Stomach smooth muscle (tissue), 2 donors: Measurements from ENCODE around the gene IFI6.
"Not testable (repeated sequence)": the region's sequence is repeated elsewhere in the genome, so short reads cannot be mapped to it uniquely, and the experiment has no call there.

ENCODE experiments used
- H3K27ac ChIP-seq: one replicate; pipeline ENCODE4 v1.7.0; 2013; ENCODE audit warnings: mild to moderate bottlenecking, low read length, inconsistent platforms
- H3K27me3 ChIP-seq, 2 donors: one replicate each; pipeline ENCODE4 v1.7.0; 2013; ENCODE audit warnings: low read length in 2 of 2; ENCODE audit not compliant: insufficient read depth in 2 of 2, control insufficient read depth in 1 of 2
- H3K36me3 ChIP-seq, 2 donors: one replicate each; pipeline ENCODE4 v1.7.0; 2013; ENCODE audit warnings: low read length in 2 of 2; ENCODE audit not compliant: control insufficient read depth in 2 of 2, insufficient read depth in 2 of 2
- H3K4me1 ChIP-seq: one replicate; pipeline ENCODE4 v1.7.0; 2013; ENCODE audit warnings: low read length; ENCODE audit not compliant: control insufficient read depth, insufficient read depth
- H3K4me3 ChIP-seq, 2 donors: one replicate each; pipeline ENCODE4 v1.7.0; 2013; ENCODE audit warnings: low read length in 2 of 2
- H3K9ac ChIP-seq, 2 donors: one replicate each; pipeline ENCODE4 v1.7.0; 2013; ENCODE audit warnings: low read length in 2 of 2, mild to moderate bottlenecking in 1 of 2
- H3K9me3 ChIP-seq, 2 donors: one replicate each; pipeline ENCODE4 v1.7.0; 2013; ENCODE audit warnings: low read length in 2 of 2; ENCODE audit not compliant: control insufficient read depth in 2 of 2
- donor health status: healthy.
- donor health status: Pancreatic carcinoma.

Gene IFI6

GRCh38 chr1:27634985-27635367 is 37.0 kb downstream of the IFI6 start, which contains the start of gene FGR:
TSS of gene FGR (minus strand) at chr1:27635185. CDS start at chr1:27623916, 11,269 bp downstream.
- H3K4me3 ChIP-seq, result peak within 1 kb of the TSS; percentile 55 to 66
- H3K36me3 ChIP-seq, result no peaks in the 10 kb centered on the region
- peak within 1 kb of the TSS; percentile 24 for H3K27ac ChIP-seq
- H3K4me1 ChIP-seq, result peaks cover 11% of the 10 kb centered on the region
- peaks cover 16 to 20% of the 10 kb centered on the region in 2 donors for H3K27me3 ChIP-seq
- H3K9ac ChIP-seq, result peak within 1 kb of the TSS; percentile 29 to 62
- H3K9me3 ChIP-seq, result no peaks in the 10 kb centered on the region

GRCh38 chr1:27634177-27634984 is 37.6 kb downstream of the IFI6 start:
- Histone ChIP-seq H3K4me1 (peaks cover 11% of the 10 kb centered on the region), H3K36me3 (no peaks in the 10 kb centered on the region), H3K9ac (peak overlapping the region; percentile 29 to 62), H3K27me3 (peaks cover 16 to 20% of the 10 kb centered on the region in 2 donors), H3K27ac (peak overlapping the region; percentile 24), H3K4me3 (peak overlapping the region; percentile 55 to 66), H3K9me3 (no peaks in the 10 kb centered on the region)

- H3K36me3 ChIP-seq, result no peaks in the 10 kb centered on the region
- peak overlapping the region; percentile 55 to 66 for H3K4me3 ChIP-seq
- H3K27ac ChIP-seq, result no peak overlapping the region
- H3K4me1 ChIP-seq, result peaks cover 11% of the 10 kb centered on the region
- H3K9me3 ChIP-seq, result no peaks in the 10 kb centered on the region
- H3K9ac ChIP-seq, result peak overlapping the region; percentile 36 to 62
- peaks cover 16 to 20% of the 10 kb centered on the region in 2 donors for H3K27me3 ChIP-seq
Measured at GRCh38 chr1:27633640-27634176, 38.3 kb downstream of the IFI6 start.

- Histone ChIP-seq H3K4me3 (no peak overlapping the region), H3K27me3 (peaks cover 16 to 20% of the 10 kb centered on the region in 2 donors), H3K9ac (no peak overlapping the region), H3K36me3 (no peaks in the 10 kb centered on the region), H3K9me3 (no peaks in the 10 kb centered on the region), H3K27ac (peak overlapping the region; percentile 31), H3K4me1 (peaks cover 11% of the 10 kb centered on the region)
Measured at GRCh38 chr1:27633298-27633610, 38.7 kb downstream of the IFI6 start.

- H3K27ac ChIP-seq, result peak overlapping the region; percentile 31
- no peaks in the 10 kb centered on the region for H3K36me3 ChIP-seq
- H3K4me3 ChIP-seq, result no peak overlapping the region
- no peaks in the 10 kb centered on the region for H3K9me3 ChIP-seq
- peaks cover 16 to 20% of the 10 kb centered on the region in 2 donors for H3K27me3 ChIP-seq
- peaks cover 11% of the 10 kb centered on the region for H3K4me1 ChIP-seq
- H3K9ac ChIP-seq, result no peak overlapping the region
Measured at GRCh38 chr1:27632387-27633297, 39.4 kb downstream of the IFI6 start.

- Histone ChIP-seq H3K27ac (no peak overlapping the region), H3K9ac (no peak overlapping the region), H3K36me3 (no peaks in the 10 kb centered on the region), H3K4me1 (peaks cover 11% of the 10 kb centered on the region), H3K27me3 (peaks cover 16 to 20% of the 10 kb centered on the region in 2 donors), H3K9me3 (no peaks in the 10 kb centered on the region), H3K4me3 (no peak overlapping the region)
Measured at GRCh38 chr1:27630859-27631491, 41.0 kb downstream of the IFI6 start.

GRCh38 chr1:27628712-27629111 is 43.3 kb downstream of the IFI6 start:
- no peak overlapping the region for H3K27ac ChIP-seq
- H3K9me3 ChIP-seq, result no peaks in the 10 kb centered on the region
- H3K9ac ChIP-seq, result no peak overlapping the region
- H3K4me1 ChIP-seq, result peaks cover 8% of the 10 kb centered on the region
- no peak overlapping the region for H3K4me3 ChIP-seq
- no peaks in the 10 kb centered on the region for H3K36me3 ChIP-seq
- H3K27me3 ChIP-seq, result peaks cover 7 to 17% of the 10 kb centered on the region in 2 donors

GRCh38 chr1:27627733-27628132 is 44.3 kb downstream of the IFI6 start:
- H3K36me3 ChIP-seq, H3K4me3 ChIP-seq, H3K27ac ChIP-seq, H3K4me1 ChIP-seq, H3K27me3 ChIP-seq, H3K9me3 ChIP-seq, H3K9ac ChIP-seq: not testable (repeated sequence)

GRCh38 chr1:27627061-27627460 is 44.9 kb downstream of the IFI6 start:
- no peaks in the 10 kb centered on the region for H3K36me3 ChIP-seq
- H3K27me3 ChIP-seq, result peaks cover 0 to 7% of the 10 kb centered on the region in 2 donors
- H3K9me3 ChIP-seq, result no peaks in the 10 kb centered on the region
- H3K4me3 ChIP-seq, result no peak overlapping the region
- peaks cover 3% of the 10 kb centered on the region for H3K4me1 ChIP-seq
- no peak overlapping the region for H3K9ac ChIP-seq
- H3K27ac ChIP-seq, result no peak overlapping the region
